ENCODE results near the gene C12orf42.

C12orf42 gene

GRCh38 chr12:103455020-103455763, 40.6 kb downstream of the C12orf42 start:
- H3K4me3 ChIP-seq (ENCODE audit: low read depth, low read length, poor library complexity, severe bottlenecking) = no peak overlapping the region
- no peaks in the 10 kb centered on the region for H3K79me2 ChIP-seq (ENCODE audit: insufficient read depth, low read length)
- no peaks in the 10 kb centered on the region for H3K4me1 ChIP-seq (ENCODE audit: insufficient read depth, low read length, severe bottlenecking)
- H4K20me1 ChIP-seq (ENCODE audit: insufficient read depth, low read length) = no peaks in the 10 kb centered on the region
- no peaks in the 10 kb centered on the region for H3F3A ChIP-seq (ENCODE audit: insufficient read depth, low read length)
- H2AFZ ChIP-seq (ENCODE audit: low read length) = no peak overlapping the region
- no peak overlapping the region for H3K27ac ChIP-seq (ENCODE audit: low read depth, low read length, poor library complexity, severe bottlenecking)
- no peaks in the 10 kb centered on the region for H3K27me3 ChIP-seq (ENCODE audit: insufficient read depth, low read length)
- no peak overlapping the region for H3K4me2 ChIP-seq (ENCODE audit: low read length)
- TF ChIP-seq CTCF (IDR thresholded peaks at IDR 0.05; ENCODE audit: low read length) (no peak), EZH2 (IDR thresholded peaks at IDR 0.05; ENCODE audit: borderline replicate concordance, low read length) (no peak)
- H3K36me3 ChIP-seq (ENCODE audit: insufficient read depth, low read length) = no peaks in the 10 kb centered on the region
- no peaks in the 10 kb centered on the region for H3K9me2 ChIP-seq (ENCODE audit: low read depth, low read length)
- H3K9me3 ChIP-seq (ENCODE audit: low read length) = no peaks in the 10 kb centered on the region
- H3K9ac ChIP-seq (ENCODE audit: low read length) = no peak overlapping the region

GRCh38 chr12:103444983-103445382, 50.8 kb downstream of the C12orf42 start:
- H4K20me1 ChIP-seq (ENCODE audit: insufficient read depth, low read length) = no peaks in the 10 kb centered on the region
- no peak overlapping the region for H3K9ac ChIP-seq (ENCODE audit: low read length)
- no peak overlapping the region for H3K27ac ChIP-seq (ENCODE audit: low read depth, low read length, poor library complexity, severe bottlenecking)
- no peak for TF ChIP-seq EZH2 (IDR thresholded peaks at IDR 0.05; ENCODE audit: borderline replicate concordance, low read length)
- no peak for TF ChIP-seq CTCF (IDR thresholded peaks at IDR 0.05; ENCODE audit: low read length)
- peaks cover 4% of the 10 kb centered on the region for H3K4me1 ChIP-seq (ENCODE audit: insufficient read depth, low read length, severe bottlenecking)
- no peak overlapping the region for H3K4me3 ChIP-seq (ENCODE audit: low read depth, low read length, poor library complexity, severe bottlenecking)
- no peaks in the 10 kb centered on the region for H3K9me2 ChIP-seq (ENCODE audit: low read depth, low read length)
- no peaks in the 10 kb centered on the region for H3F3A ChIP-seq (ENCODE audit: insufficient read depth, low read length)
- no peaks in the 10 kb centered on the region for H3K36me3 ChIP-seq (ENCODE audit: insufficient read depth, low read length)
- no peaks in the 10 kb centered on the region for H3K9me3 ChIP-seq (ENCODE audit: low read length)
- no peaks in the 10 kb centered on the region for H3K27me3 ChIP-seq (ENCODE audit: insufficient read depth, low read length)
- H3K79me2 ChIP-seq (ENCODE audit: insufficient read depth, low read length) = no peaks in the 10 kb centered on the region
- no peak overlapping the region for H2AFZ ChIP-seq (ENCODE audit: low read length)
- H3K4me2 ChIP-seq (ENCODE audit: low read length) = no peak overlapping the region

- no peaks in the 10 kb centered on the region for H3K9me2 ChIP-seq (ENCODE audit: low read depth, low read length)
- no peaks in the 10 kb centered on the region for H3K79me2 ChIP-seq (ENCODE audit: insufficient read depth, low read length)
- no peaks in the 10 kb centered on the region for H3K9me3 ChIP-seq (ENCODE audit: low read length)
- H2AFZ ChIP-seq (ENCODE audit: low read length) = no peak overlapping the region
- H3F3A ChIP-seq (ENCODE audit: insufficient read depth, low read length) = no peaks in the 10 kb centered on the region
- no peak overlapping the region for H3K4me3 ChIP-seq (ENCODE audit: low read depth, low read length, poor library complexity, severe bottlenecking)
- peaks cover 4% of the 10 kb centered on the region for H3K4me1 ChIP-seq (ENCODE audit: insufficient read depth, low read length, severe bottlenecking)
- H3K36me3 ChIP-seq (ENCODE audit: insufficient read depth, low read length) = no peaks in the 10 kb centered on the region
- H3K27ac ChIP-seq (ENCODE audit: low read depth, low read length, poor library complexity, severe bottlenecking) = no peak overlapping the region
- H3K9ac ChIP-seq (ENCODE audit: low read length) = no peak overlapping the region
- H4K20me1 ChIP-seq (ENCODE audit: insufficient read depth, low read length) = no peaks in the 10 kb centered on the region
- H3K27me3 ChIP-seq (ENCODE audit: insufficient read depth, low read length) = no peaks in the 10 kb centered on the region
- TF ChIP-seq CTCF (IDR thresholded peaks at IDR 0.05; ENCODE audit: low read length) (no peak), EZH2 (IDR thresholded peaks at IDR 0.05; ENCODE audit: borderline replicate concordance, low read length) (no peak)
- no peak overlapping the region for H3K4me2 ChIP-seq (ENCODE audit: low read length)
Measured at GRCh38 chr12:103442822-103443221, 52.9 kb downstream of the C12orf42 start.
